HG03064 (cell line): ENCODE results near the gene CLK3.

Experiments
- ATAC-seq: cut with Tn5 transposase; IDR thresholded peaks from one replicate; pipeline ENCODE4 v1.9.1; 2021; ENCODE audit warnings: low read depth; ENCODE audit not compliant: unreplicated experiment

CLK3 gene

DNA sequence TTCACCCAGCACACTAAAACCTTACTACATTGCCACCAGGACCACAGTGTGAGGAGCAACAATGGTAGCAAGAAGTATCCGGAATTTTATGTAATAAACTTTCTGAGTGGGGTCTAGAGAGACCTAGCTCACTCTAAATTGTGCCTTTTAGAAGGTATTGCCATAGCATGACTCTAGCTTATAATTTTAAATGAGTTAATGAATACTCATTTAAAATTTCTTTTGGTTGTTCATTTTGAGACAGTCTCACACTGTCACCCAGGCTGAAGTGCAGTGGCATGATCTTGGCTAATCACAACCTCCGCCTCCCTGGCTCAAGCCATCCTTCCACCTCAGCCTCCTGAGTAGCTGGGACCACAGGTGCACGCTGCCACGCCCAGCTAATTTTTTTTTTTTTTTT is 54.0 kb downstream of the CLK3 start:
- no peak for ATAC-seq

GRCh38 chr15:74674161-74674560 is 58.5 kb downstream of the CLK3 start:
- ATAC-seq = no peak

DNA sequence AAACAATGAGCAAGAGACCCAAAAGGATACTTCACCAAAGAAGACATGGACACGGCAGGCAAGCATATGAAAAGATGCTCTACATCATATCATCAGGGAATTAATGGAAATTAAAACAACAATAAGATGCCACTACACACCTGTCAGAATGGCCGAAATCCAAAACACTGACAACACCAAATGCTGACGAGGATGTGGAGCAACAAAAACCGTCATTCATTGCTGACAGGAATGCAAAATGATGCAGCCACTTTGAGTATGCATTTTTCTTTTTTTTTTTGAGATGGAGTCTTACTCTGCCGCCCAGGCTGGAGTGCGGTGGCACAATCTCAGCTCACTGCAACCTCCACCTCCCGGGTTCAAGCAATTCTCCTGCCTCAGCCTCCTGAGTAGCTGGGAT is 61.2 kb downstream of the CLK3 start:
- ATAC-seq = no peak
